ENCODE measurements around the gene LY6G6D. TPM values are rescaled to one million over a fixed set of nuclear protein-coding genes. Genes with fewer than 3 reads are reported as not detected.

LY6G6D gene
- total and polyA plus RNA-seq, 2 of the 13 experiments (the other 11 are each of a cell fraction or from before 2014, with no cell fraction given), result not detected

GRCh38 chr6:31765910-31766794 is 51.0 kb downstream of the LY6G6D start:
- Histone ChIP-seq H3K9me3 (ENCODE audit: low read length) (no peaks in the 10 kb centered on the region), H3K4me3 (replicated peaks in 1 of 3; ENCODE audit: insufficient read depth in 1 of 3, low read depth in 2 of 3, low read length in 3 of 3) (peak overlapping the region; percentile 46 to 74 (median 56)), H4K20me1 (ENCODE audit: insufficient read depth, low read length) (no peaks in the 10 kb centered on the region), H3K27me3 (ENCODE audit: control insufficient read depth in 1 of 2, insufficient read depth in 2 of 2, low read length in 2 of 2) (no peaks in the 10 kb centered on the region), H3K79me2 (ENCODE audit: insufficient read depth, low read length) (no peaks in the 10 kb centered on the region), H2AFZ (ENCODE audit: low read length) (no peak overlapping the region), H3K9ac (ENCODE audit: insufficient read depth, low read depth, low read length) (peak overlapping the region; percentile 66), H3K27ac (ENCODE audit: extremely low read length, insufficient read depth, low read length) (no peak overlapping the region), H3K4me1 (ENCODE audit: insufficient read depth, low read length) (peaks cover 50% of the 10 kb centered on the region), H3K4me2 (ENCODE audit: low read depth, low read length) (peak overlapping the region; percentile 90), H3K36me3 (replicated peaks in 1 of 2; ENCODE audit: control insufficient read depth in 1 of 2, insufficient read depth in 2 of 2, low read length in 2 of 2) (peaks cover 0 to 1% of the 10 kb centered on the region in 2 experiments; a peak in 1 of 5 replicates)
- intact Hi-C loops (cut with micrococcal nuclease; ENCODE audit: unreplicated experiment), result no loop called here
- ChIA-PET CTCF (ENCODE audit: low intra/inter-chr PET ratio, low total read pairs) (interaction anchor here (0.9 kb wide), 1 partner anchor 36 kb away, joined by 4 read pairs; no protein-coding TSS in a partner anchor), POLR2A (interaction anchor here (0.7 to 2.3 kb wide), 37 partner anchors 9 to 155 kb away, joined by 3 to 172 read pairs (median 5); partner anchors contain the start of genes ABHD16A, APOM, BAG6 and C6orf47)
- no TSS peak for BruUV-seq (replicated peaks)
- in situ Hi-C loops (cut with HindIII; ENCODE audit: extremely low pct_ligation_motif_present, low pct_unique_long_range_greater_than_20kb), result loop anchor here (5.0 kb wide), 2 partner anchors 34 to 84 kb away; partner anchors contain the start of gene LY6G5C
- peak; percentile 95 for ATAC-seq
- peak; percentile 67 for DNase-seq (ENCODE audit: low spot score)
- FAIRE-seq, result peak; percentile 84
- 21% methylated on average over 42 of the region's 42 CpGs for WGBS (ENCODE audit: low lambda C conversion rate)
- peak; percentile 32; the same call in 1 of the 2 replicates for TF ChIP-seq STAG1 (CRISPR knock-in tag; IDR thresholded peaks at IDR 0.05)
- peak; percentile 49 for TF ChIP-seq PHF8 (CRISPR knock-in tag; IDR thresholded peaks at IDR 0.05)
- TF ChIP-seq ARNT2 (CRISPR knock-in tag; IDR thresholded peaks at IDR 0.05; ENCODE audit: low read depth), result 0 out of 2 replicates have a peak, but pooled peaks have one; percentile 70
- TF ChIP-seq ZNF17 (CRISPR knock-in tag; IDR thresholded peaks at IDR 0.05), result no peak
- TF ChIP-seq GABPB1 (CRISPR knock-in tag; IDR thresholded peaks at IDR 0.05), result peak; percentile 54; the same call in 1 of the 2 replicates
- peak; percentile 51; the same call in 1 of the 2 replicates for TF ChIP-seq ZNF710 (CRISPR knock-in tag; IDR thresholded peaks at IDR 0.05; ENCODE audit: borderline replicate concordance)
- TF ChIP-seq ZNF547 (CRISPR knock-in tag; IDR thresholded peaks at IDR 0.05), result peak; percentile 87
- TF ChIP-seq HOMEZ (CRISPR knock-in tag; IDR thresholded peaks at IDR 0.05; ENCODE audit: low read depth), result peak; percentile 58
- TF ChIP-seq PHF20 (CRISPR knock-in tag; IDR thresholded peaks at IDR 0.05), result no peak
- TF ChIP-seq TAF15 (IDR thresholded peaks at IDR 0.05; ENCODE audit: low read depth, low read length, poor library complexity, severe bottlenecking), result peak; percentile 21
- peak; percentile 25; the same call in 1 of the 2 replicates for TF ChIP-seq ZBTB20 (CRISPR knock-in tag; IDR thresholded peaks at IDR 0.05; ENCODE audit: borderline replicate concordance, low read depth)
- TF ChIP-seq RFX3 (CRISPR knock-in tag; IDR thresholded peaks at IDR 0.05), result no peak
- peak; percentile 73; the same call in 1 of the 2 replicates for TF ChIP-seq ZNF205 (CRISPR knock-in tag; IDR thresholded peaks at IDR 0.05)
- TF ChIP-seq ELF3 (CRISPR knock-in tag; IDR thresholded peaks at IDR 0.05), result peak; percentile 54; the same call in 1 of the 2 replicates
- TF ChIP-seq ZBTB44 (CRISPR knock-in tag; IDR thresholded peaks at IDR 0.05), result 0 out of 2 replicates have a peak, but pooled peaks have one; percentile 39
- TF ChIP-seq ZNF782 (CRISPR knock-in tag; IDR thresholded peaks at IDR 0.05; ENCODE audit: borderline replicate concordance), result peak; percentile 84; the same call in 1 of the 2 replicates
- peak; percentile 47 for TF ChIP-seq ZEB1 (IDR thresholded peaks at IDR 0.05; ENCODE audit: insufficient replicate concordance, low read depth)

Data from HepG2 (cell line).